ENCODE data around the gene PSTK.

DNA sequence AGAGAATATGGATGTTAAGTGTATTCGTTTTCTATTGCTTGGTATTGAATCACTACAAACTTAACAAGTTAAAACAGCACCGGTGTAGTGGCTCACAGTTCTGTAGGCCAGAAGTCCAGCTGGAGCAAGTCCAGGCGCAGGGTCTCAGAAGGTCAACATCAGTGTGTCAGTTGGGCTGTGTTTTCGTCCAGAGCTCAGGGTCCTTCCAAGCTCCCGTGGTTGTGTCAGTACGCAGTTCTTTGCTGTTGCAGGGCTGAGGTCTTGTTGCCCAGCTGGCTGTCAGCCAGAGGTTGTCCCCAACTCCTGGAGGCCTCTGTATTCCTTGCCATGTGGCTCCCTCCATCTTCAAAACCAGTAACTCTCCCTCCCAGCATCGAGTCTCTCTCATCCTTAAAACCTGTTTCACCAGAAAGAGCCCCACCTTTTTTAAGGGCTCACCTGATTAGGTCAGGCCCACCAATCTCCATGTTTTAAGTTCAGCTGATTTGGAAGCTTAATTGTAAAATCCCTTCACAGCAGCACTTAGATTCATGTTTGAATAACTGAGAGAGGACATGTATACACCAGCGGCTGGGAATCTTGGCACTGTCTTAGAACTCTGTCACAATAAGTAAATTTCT is 55.4 kb downstream of the PSTK start:
- TF ChIP-seq POLR2A (IDR thresholded peaks at IDR 0.05) = no peak
- TF ChIP-seq, protein P1, sequence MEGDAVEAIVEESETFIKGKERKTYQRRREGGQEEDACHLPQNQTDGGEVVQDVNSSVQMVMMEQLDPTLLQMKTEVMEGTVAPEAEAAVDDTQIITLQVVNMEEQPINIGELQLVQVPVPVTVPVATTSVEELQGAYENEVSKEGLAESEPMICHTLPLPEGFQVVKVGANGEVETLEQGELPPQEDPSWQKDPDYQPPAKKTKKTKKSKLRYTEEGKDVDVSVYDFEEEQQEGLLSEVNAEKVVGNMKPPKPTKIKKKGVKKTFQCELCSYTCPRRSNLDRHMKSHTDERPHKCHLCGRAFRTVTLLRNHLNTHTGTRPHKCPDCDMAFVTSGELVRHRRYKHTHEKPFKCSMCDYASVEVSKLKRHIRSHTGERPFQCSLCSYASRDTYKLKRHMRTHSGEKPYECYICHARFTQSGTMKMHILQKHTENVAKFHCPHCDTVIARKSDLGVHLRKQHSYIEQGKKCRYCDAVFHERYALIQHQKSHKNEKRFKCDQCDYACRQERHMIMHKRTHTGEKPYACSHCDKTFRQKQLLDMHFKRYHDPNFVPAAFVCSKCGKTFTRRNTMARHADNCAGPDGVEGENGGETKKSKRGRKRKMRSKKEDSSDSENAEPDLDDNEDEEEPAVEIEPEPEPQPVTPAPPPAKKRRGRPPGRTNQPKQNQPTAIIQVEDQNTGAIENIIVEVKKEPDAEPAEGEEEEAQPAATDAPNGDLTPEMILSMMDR (IDR thresholded peaks at IDR 0.05) = no peak

Measured in right lobe of liver (tissue), 4 donors.